Measurements from ENCODE around the gene NPPC. TPM values are rescaled to one million over a fixed set of nuclear protein-coding genes. Genes with fewer than 3 reads are reported as not detected.
"Not testable (repeated sequence)": the region's sequence is repeated elsewhere in the genome, so short reads cannot be mapped to it uniquely, and the experiment has no call there.

The NPPC gene
- polyA plus RNA-seq, 10 donors = 0.90 to 8.3 (median 3.3) TPM

DNA sequence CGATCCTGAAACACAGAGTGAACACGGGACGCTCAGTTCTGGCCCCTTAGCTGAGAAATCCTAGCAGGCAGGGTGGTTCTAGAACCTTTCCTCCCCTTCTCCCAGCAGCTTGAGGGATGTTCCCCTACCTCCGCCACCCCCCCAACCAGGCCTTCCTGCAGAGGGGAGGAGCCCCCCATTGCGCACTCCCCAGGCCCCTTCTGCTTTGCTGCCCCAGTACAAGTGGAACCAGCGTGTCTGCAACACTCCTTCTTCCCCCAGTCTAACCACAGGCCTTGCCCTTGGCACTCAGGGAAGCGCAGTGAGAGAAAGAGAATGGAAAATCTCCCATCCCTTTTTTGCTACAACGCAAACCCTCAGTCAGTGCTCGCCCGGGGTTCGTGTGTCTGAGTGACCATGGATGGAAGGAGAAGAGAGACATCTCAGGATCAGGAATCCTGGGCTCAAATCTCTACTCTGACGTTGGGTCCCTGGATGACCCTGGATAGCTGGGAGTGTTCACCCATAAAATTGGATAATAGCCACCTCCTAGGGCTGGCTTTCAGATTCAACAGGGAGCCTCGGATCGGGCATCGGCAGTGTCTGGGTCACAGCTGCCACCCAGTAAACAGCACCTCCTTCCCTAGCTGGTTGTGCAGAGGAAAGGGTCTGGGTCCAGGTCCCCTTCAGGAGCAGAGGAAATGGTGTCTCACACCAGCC, 3.7 kb downstream of the NPPC start:
- DNase-seq = no peak

DNA sequence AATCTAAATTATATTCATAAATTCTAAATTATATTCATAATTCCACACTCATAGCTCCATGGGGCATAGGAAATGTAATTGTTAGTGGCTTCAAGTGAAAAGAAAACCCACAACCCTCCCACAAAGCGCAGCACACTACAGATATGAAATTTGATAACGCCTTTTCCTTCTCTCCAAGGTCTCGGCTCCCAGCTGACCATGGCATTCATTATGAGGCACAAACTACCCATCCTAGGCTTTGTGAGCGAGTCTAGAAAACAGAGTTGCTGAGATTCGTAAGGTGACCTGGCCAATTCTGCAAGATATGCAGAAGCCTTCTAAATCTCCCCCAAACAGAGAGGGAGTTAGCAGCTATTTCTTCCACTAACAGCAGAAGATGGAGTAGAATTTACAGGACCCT, 5.4 kb downstream of the NPPC start:
- DNase-seq = no peak

DNA sequence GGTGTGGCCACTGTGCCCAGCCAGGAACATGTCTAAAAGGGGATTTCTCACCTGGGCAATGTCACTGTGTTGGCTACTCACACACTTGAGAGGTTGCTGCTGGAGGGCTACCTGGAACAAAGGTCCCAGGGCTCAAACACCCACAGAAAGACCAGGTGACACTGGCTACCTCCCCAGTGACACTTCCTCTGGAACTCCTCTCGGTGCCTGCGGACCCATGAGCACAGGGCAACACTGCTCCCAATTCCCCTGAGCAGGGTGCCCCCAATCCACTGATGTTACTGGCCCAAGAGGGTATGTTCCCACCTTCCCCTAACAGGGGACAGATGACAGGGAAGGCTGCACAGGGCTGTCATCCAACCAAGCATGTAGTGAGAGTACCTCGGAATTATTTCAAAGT, 5.8 kb downstream of the NPPC start:
- no peak for DNase-seq

DNA sequence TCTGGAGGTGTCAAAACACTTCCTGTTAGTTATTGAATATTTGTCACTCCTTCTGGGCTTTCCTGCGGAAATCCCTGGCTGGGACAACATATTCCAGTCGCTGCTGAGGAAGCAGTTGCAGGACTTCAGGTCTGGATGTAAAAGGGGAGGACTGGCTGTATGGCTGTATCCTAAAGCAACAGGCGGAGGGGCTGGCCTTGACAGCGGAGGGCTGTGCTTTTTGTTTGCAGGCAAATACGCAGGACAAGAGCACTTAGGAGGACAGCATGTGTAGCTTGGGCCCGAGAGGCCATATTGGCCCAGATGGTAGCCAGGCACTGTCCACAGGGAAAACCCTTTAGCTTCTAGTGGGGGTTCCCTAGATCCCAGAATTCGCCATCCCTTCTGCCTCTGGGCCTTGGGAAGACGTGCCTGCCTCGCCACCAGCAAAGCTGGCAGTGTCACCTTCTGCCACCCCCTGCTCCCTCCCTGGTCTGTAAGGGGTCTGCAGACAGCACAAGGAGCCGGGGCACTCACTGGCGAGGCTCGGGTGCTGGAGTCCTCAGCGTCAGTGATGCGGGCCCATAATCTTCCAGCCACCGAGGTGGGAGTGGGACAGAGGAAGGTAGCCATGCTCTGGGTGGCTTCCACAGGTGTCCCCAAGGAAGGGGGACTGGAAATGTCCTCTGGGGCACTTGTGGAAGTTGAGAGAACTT, 6.7 kb downstream of the NPPC start:
- DNase-seq = no peak

DNA sequence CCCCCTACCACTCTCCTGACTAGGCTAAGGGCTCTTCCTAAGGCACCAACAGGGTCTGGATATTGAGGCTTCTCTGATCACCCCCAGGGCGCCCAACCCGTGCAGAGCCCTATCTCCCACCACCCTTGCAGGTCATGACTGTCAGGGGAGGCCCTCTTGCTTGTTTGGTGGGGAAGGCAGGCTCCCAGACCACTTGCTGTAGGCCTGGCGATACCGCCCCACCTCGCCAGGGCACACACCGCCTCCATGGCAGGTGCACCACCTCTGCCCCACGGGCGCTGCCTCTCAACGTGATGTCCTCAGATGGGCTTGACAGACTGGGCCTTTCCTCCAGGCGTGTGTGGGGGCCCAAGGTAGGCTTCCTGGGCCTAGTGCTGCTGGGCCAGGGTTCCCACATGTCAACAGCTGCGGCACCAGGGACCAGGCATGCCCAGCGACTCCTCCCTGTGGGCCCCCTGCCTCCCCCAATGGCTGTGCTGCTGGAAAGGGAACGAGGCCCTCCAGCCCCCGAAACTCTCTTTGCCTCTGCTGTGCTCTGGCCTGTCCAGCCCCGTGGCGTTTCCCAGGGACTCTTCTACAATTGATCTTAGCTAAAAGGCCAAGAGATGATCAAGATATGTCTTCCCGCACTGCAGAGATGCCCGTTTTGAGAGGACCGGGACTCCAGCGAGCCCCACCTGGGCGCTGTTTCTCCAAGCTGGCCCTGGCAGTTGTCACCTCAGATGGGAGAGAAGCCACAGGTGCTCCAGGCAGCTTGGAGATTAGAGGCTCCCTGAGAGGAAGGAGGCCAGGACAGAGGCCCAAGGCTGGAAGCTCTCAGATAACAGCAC, 7.5 kb downstream of the NPPC start:
- DNase-seq = no peak

DNA sequence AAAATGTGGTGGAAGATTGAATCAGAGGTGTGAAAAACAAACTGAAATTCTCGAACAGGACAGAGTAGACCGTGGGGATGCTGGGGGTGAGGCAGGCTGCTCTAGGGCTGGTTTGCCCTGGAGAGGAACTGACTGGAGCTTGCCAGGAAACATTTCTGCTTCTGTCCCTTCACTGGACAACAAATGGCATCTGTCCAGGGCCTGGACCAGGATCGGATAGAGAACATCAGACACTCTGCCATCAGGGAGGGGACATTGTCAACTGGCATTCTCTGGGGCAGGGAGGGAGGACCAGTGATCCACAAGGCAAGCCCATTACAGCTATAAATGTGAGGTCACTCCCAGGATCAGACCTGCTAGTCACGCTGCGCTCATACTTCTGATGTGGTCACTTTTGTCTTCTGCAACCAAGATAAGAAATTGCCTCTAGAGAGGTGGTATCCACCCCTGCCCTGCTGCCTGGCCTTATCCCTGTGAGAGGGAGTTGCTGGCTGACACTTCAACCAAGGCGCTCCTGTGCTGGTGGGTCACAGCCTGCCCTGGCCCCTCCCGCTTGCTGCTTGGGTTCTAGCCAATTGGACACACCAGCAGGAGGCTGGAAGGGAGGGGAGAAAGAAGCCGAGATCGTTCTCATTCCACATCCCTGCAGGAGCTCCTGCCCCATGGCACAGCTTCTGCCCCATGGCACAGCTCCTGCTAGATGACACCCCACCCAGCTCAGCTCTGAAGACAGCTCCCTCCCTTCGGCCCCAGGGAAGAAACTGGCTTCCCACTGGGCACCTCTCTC, 8.7 kb downstream of the NPPC start:
- DNase-seq = peak in 1 of 3 donors; percentile 21

DNA sequence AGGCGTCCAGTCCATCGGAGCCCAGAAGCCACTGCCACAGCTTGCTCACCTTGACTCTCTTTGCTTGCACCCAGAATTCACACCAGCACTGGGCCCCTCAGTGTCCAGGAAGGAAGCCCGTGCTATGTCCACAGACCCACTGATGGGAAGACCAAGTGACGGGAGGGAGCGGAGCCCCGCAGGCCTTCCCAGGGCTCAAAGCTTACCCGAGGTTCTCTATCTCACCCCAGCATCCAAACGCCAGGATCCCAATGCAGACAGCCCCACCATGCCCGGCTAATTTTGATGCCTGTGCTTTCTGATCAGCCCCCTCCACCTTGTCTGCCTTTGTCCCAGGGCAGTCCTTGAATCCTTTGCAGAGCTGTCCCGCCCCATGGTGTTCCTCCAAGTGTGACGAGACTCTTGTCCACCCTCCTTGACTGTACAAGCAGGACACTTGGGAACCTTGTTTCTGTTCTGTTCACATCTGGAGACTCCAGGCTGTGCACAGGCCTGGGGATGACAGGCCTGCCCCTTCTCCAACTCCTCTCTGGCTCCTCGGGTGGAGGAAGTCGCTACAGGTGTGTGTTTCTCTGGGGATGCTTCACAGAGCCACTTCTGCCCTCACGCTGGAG, 12.0 kb downstream of the NPPC start:
- DNase-seq = no peak

DNA sequence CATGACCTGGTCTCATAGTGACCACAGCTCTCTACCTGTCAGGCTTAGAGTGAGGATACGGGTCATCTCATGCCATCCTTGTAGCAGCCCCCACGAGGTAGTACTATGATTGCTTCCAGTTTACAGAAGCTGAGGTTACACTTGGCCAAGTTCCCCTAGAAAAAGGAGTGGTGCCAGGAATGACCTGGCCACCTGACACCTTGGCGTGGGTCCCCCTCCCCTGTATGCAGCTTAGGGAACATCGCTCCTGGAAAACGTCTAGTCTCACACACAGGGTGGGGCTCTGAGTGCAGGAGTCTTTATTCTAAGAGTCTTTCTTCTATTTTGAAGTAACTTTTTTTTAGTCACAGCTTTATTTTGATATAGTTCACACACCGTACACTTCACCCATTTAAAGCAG, 14.8 kb downstream of the NPPC start:
- DNase-seq = no peak

DNA sequence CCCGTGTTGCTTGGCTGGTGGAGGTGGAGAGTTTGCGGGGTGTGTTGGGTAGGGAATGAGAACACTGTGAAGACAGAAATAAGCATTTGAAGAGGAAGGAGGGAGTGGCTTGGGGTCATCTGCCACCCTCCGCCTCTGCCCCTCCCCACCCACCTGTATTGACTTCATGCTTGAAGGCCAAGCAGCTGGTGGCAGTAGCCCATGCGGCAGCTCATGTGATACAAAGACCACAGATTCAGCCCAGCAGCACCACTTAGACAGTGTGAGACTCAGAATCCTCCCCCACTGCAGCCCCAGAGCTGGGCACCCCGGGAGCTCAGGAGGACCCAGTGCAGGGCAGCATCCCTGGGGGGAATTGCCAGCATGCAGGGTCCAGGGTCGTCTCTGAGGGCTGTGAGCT, 15.4 kb downstream of the NPPC start:
- no peak for DNase-seq

DNA sequence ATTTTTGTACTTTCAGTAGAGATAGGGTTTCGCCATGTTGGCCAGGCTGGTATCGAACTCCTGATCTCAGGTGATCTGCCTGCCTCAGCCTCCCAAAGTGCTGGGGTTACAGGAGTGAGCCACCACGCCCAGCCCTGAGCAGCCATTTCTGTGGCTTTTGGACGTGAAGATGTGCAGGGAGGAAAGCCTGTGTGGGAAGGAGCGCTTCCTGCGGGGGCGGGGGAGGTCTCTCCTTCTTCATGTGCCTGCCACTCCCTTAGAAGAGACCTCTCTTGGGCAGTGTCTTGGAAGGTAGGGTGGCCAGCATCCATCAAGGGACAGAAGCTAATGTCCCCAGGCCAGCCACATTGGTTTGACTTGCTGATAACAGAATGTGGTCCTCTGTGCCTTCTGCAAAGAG, 16.0 kb downstream of the NPPC start:
- DNase-seq = not testable (repeated sequence)

DNA sequence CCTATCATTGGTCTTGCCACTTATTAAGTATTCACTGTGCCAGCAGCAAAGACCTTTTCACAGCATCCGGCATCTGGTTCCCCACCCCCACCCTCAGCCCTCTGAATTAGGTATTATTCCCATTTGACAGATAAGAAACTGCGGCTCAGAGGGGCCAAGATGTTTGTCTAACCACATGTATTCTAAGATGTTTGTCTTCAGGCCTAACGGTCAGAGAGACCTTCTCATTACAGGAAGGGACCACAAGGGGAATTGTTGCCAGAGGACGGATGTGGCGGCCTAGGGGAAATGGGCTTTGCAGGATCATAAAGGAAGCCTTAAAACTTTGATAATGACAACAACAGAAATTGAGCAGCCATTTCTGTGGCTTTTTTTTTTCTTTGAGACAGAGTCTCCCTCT, 16.6 kb downstream of the NPPC start:
- no peak for DNase-seq

DNA sequence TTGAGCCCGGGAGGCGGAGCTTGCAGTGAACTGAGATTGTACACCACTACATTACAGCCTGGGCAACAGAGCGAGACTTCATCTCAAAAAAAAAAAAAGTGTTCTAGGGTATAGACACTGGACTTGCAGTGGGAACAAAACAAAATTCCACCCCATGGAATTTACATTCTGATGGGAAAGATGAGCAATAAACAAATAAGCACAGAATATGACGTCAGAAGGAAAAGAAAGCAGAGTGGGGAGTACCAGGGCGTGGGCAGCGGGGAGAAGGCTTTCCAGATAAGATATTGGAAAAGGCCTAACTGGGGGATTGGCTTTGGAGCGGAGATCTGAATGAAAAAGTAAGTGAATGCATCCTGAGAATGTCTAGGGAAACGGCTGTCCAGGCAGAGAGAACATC, 17.6 kb downstream of the NPPC start:
- DNase-seq = no peak

DNA sequence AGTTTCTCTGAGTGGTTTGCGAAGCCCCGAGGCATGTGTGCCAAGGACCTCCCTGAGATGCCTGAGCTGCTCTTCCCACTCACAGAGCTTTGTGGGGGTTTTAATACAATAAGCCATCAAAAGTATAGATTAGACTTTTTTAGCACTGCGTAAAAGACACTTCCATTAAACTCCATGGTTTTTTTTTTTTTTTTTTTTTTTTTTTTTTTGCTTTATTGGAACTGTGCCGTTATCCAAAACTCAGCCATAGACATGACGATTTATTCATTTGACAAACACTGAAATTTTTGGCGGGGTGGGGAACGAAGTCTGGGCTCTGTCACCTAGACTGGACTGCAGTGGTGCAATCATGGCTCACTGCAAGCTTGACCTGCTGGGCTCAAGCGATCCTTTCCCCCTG, 18.4 kb downstream of the NPPC start:
- no peak for DNase-seq

DNA sequence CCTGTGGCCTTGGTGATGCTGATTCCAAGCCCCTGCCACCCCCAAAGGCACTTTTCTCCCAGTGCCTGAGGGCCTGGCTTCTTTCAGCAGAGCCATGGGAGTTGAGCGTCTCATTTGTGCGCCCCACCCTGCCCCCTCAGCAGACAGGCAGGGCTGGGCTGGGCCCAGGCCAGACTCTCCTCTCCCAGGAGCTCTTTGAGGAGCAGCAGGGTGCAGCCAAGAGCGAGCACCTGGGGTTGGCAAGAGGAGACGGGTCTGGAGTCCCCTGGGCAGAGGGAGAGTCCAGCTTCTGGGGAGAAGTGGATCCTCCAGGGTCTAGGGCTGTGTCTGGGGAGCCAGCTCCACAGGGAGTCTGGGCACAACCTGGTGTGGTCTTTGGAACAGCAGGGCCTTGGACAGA, 21.2 kb downstream of the NPPC start:
- DNase-seq = no peak

DNA sequence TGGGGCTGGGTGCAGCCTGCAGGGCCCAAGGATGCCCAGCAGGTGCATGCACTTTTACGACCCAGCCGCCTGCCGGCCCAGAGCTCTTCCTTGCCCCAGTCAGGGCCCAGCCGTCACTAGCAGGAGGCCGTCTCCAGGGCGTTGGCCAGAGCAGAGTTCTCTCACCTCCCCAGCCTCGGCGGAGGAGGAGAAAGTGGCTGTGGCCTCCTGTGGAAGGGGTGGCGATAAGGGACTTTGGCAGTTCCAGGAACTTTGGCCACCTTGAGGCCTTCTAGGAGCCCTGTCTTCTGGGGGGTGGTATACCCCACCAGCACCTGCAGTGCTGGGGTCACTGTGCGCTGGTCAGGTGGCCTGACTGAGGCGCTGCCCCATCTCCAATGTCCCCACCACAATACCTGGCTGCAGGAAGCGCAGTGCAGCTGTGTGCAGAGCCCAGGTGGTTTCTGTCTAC, 22.0 kb downstream of the NPPC start:
- no peak for DNase-seq

DNA sequence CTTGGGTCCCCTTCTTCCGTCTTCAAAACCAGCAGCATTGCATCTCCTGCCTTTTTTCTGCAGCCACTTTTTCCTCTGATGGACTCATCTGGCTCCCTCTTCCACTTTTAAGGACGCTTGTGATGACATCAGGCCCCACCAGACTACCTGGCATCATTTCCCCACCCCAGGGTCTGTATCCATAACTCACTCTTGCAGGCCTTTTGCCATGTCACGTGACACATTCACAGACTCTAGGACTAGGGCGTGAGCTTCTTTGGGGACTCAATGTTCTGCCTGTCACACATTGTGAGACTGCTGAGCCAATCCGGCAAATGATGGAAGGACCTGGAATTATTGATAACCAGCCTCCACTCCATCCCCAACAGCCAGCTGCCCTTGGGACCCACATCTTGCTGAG, 23.6 kb downstream of the NPPC start:
- no peak for DNase-seq

DNA sequence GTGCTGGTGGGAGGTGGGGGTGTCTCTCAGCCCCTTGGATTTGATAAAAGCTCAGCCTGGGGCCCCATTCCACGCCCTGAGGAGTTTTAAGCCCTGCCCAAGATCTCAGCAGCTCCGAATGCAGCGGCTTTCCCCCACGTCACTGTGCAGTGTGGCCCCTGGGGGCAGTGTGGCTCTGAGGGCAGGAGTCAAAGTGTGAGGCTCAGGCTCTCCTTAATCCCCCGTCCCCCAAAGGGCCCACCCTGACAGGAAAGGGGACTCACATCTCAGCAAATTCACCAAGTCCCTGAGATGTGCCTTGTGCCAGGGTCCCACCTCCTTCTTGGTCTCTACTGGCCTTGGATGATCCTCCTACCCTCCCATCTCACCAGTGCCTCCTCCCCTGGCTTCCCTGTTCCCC, 25.2 kb downstream of the NPPC start:
- no peak for DNase-seq

DNA sequence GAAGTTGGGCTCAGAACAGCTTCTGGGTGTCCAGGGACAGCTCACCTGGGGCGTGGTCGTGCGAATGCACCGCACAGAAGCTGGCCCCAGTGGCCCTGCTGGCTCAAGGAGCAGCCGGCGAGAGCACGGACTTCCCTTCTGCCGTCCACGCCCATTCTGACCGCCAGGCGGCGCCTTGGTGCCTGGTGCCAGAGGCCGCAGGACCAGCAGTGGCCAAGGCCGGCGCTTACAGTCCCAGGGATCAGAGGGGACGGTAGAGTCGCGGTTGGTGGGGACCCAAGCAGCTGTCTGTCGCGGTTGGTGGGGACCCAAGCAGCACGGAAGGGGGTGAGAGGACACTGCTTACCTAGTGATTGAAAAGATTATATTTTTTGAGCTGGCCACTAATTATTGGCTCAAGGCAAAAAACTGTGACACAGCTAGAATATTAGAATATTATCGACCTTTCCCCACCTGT, 25.7 kb downstream of the NPPC start:
- peak in 2 of 3 donors; percentile 45 to 55 for DNase-seq

DNA sequence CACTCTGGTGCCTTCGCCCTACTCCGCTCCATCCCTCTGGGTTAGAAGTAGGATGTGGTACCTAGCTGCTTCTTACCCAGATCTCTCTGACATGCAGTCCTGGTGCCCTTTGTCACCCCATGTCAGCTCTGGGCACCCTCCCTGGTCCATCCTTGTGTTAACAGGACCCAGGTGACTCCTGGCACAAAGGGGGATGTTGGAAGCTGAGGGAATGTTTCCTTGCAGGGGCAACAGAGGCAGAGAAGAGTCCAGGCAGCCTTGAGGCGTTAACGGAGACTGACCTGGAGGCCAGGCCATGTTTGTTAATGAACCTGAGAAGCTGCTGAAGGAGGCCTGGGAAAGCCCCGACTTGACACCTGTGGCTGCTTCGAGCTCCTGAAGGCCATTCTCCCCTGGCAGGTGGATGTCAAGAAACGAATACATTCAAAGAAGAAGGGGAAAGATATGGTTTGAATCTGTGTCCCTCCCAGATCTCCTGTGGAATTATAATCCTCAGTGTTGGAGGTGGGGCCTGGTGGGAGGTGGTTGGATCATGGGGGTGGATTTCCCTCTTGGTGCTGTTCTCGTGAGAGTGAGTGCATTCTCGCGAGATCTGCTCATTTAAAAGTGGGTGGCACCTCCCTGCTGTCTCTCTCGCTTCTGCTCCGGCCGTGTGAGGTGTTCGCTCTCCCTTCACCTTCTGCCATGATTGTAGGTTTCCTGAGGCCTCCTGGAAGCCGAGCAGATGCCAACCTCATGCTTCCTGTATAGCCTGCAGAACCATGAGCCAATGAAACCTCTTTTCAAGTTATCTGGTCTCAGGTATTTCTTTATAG, 31.4 kb downstream of the NPPC start:
- DNase-seq = no peak

DNA sequence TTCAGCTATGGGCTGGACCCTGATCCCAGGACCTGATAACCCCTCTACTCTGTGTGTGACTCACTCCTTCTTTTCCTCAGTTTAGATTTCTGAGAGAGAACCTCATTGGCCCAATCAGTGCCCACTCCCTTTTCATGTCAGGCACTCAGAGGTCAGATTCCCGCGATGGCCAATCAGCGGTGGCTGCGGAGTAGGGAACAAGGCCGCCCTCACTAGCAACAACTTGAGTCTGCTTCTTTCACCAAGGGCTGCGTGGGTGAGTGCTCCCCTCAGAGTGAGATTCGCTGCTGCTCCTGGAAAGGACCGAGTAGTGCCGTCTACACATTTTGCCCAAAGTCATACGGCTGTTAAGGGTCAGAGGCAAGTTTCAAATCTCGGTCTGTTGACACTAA, 34.7 kb downstream of the NPPC start:
- no peak for DNase-seq

Measured in muscle of back (tissue), 11 donors.